Trophoblast cell (in vitro differentiated cells and primary cell): ENCODE measurements around the gene PDGFD.

Experiments used
- DNase-seq, 2 donors: peaks; one replicate each; pipeline ENCODE4 v3.0.0-alpha.2; 2016
- H2AFZ ChIP-seq: 2 replicates; pipeline ENCODE4 v1.6.1; 2013; ENCODE audit warnings: low read length, moderate library complexity, mild to moderate bottlenecking; ENCODE audit not compliant: insufficient read depth, poor library complexity
- H2AK5ac ChIP-seq: 2 replicates; pipeline ENCODE4 v1.6.1; 2013; ENCODE audit warnings: mild to moderate bottlenecking, low read length
- H2BK120ac ChIP-seq: 2 replicates; pipeline ENCODE4 v1.6.1; 2013; ENCODE audit warnings: low read length, mild to moderate bottlenecking, moderate library complexity; ENCODE audit not compliant: insufficient read depth, poor library complexity
- H2BK12ac ChIP-seq: 2 replicates; pipeline ENCODE4 v1.6.1; 2013; ENCODE audit warnings: mild to moderate bottlenecking, low read length, moderate library complexity
- H2BK5ac ChIP-seq: 2 replicates; pipeline ENCODE4 v1.6.1; 2013; ENCODE audit warnings: low read length, low read depth, moderate library complexity, mild to moderate bottlenecking; ENCODE audit not compliant: poor library complexity
- H3K14ac ChIP-seq: 2 replicates; pipeline ENCODE4 v1.6.1; 2013; ENCODE audit warnings: mild to moderate bottlenecking, low read length
- H3K18ac ChIP-seq: 2 replicates; pipeline ENCODE4 v1.6.1; 2013; ENCODE audit warnings: mild to moderate bottlenecking, low read length
- H3K23ac ChIP-seq: 2 replicates; pipeline ENCODE4 v1.6.1; 2013; ENCODE audit warnings: low read length
- H3K27ac ChIP-seq: 2 replicates; pipeline ENCODE4 v1.5.1; 2013; ENCODE audit warnings: low read depth, mild to moderate bottlenecking, inconsistent platforms, low read length, moderate library complexity
- H3K27me3 ChIP-seq: 2 replicates; pipeline ENCODE4 v1.6.1; 2013; ENCODE audit warnings: inconsistent platforms, mild to moderate bottlenecking, low read length, moderate library complexity; ENCODE audit not compliant: insufficient read depth
- H3K36me3 ChIP-seq, 2 experiments: 1 replicate in 1 of 2; 2 replicates in 1 of 2; pipeline ENCODE4 v1.6.1; 2013; ENCODE audit warnings: low read length in 2 of 2, mild to moderate bottlenecking in 2 of 2, moderate library complexity in 1 of 2; ENCODE audit not compliant: insufficient read depth in 2 of 2, control insufficient read depth in 1 of 2
- H3K4ac ChIP-seq: 2 replicates; pipeline ENCODE4 v1.6.1; 2013; ENCODE audit warnings: low read depth, mild to moderate bottlenecking, low read length, moderate library complexity
- H3K4me1 ChIP-seq, 2 experiments: 1 replicate in 1 of 2; 2 replicates in 1 of 2; pipeline ENCODE4 v1.6.1; 2013; ENCODE audit warnings: low read length in 2 of 2, mild to moderate bottlenecking in 2 of 2, moderate library complexity in 1 of 2; ENCODE audit not compliant: insufficient read depth in 2 of 2, control insufficient read depth in 1 of 2
- H3K4me2 ChIP-seq: 2 replicates; pipeline ENCODE4 v1.6.1; 2013; ENCODE audit warnings: inconsistent platforms, mild to moderate bottlenecking, low read length, moderate library complexity
- H3K4me3 ChIP-seq: 2 replicates; pipeline ENCODE4 v1.5.1; 2013; ENCODE audit warnings: mild to moderate bottlenecking, low read depth, low read length, inconsistent platforms
- H3K79me1 ChIP-seq: one replicate; pipeline ENCODE4 v1.6.1; 2013; ENCODE audit warnings: low read length
- H3K79me2 ChIP-seq: 2 replicates; pipeline ENCODE4 v1.6.1; 2013; ENCODE audit warnings: low read length, mild to moderate bottlenecking; ENCODE audit not compliant: control insufficient read depth, insufficient read depth, poor library complexity
- H3K9ac ChIP-seq: 2 replicates; pipeline ENCODE4 v1.6.1; 2013; ENCODE audit warnings: mild to moderate bottlenecking, low read length
- H3K9me3 ChIP-seq: 2 replicates; pipeline ENCODE4 v1.6.1; 2013; ENCODE audit warnings: low read depth, mild to moderate bottlenecking, control low read depth, inconsistent platforms, low read length; ENCODE audit not compliant: insufficient read depth
- H4K12ac ChIP-seq: 2 replicates; pipeline ENCODE4 v1.6.1; 2013; ENCODE audit warnings: low read depth, mild to moderate bottlenecking, low read length, moderate library complexity
- H4K8ac ChIP-seq: 2 replicates; pipeline ENCODE4 v1.6.1; 2013; ENCODE audit warnings: low read depth, mild to moderate bottlenecking, low read length, moderate library complexity
- H4K91ac ChIP-seq: one replicate; pipeline ENCODE4 v1.6.1; 2013; ENCODE audit warnings: low read depth, mild to moderate bottlenecking, low read length, moderate library complexity
- WGBS: extraction: QIAGEN DNeasy Blood & Tissue Kit; methylation state at CpG from one replicate; pipeline ENCODE4 v1.1.7; 2013; ENCODE audit warnings: missing lambda C conversion rate; ENCODE audit not compliant: insufficient read length, insufficient coverage; ENCODE audit errors: extremely low coverage; 5-methylcytosine and 5-hydroxymethylcytosine counted together

Gene PDGFD

GRCh38 chr11:104159356-104159755 is 4.6 kb downstream of the PDGFD start:
- Histone ChIP-seq H3K79me2 (no peaks in the 10 kb centered on the region), H3K14ac (no peak overlapping the region), H2AFZ (no peak overlapping the region), H3K27me3 (no peaks in the 10 kb centered on the region), H3K4ac (no peak overlapping the region), H2BK12ac (no peak overlapping the region), H3K36me3 (no peaks in the 10 kb centered on the region), H4K91ac (no peak overlapping the region), H2BK5ac (no peak overlapping the region), H3K4me2 (no peak overlapping the region), H4K8ac (no peak overlapping the region), H3K9me3 (no peaks in the 10 kb centered on the region), H4K12ac (no peak overlapping the region), H3K4me1 (peaks cover 0 to 3% of the 10 kb centered on the region in 2 experiments), H2BK120ac (no peak overlapping the region), H3K4me3 (no peak overlapping the region), H2AK5ac (no peak overlapping the region), H3K18ac (no peak overlapping the region), H3K9ac (no peak overlapping the region), H3K27ac (no peak overlapping the region), H3K23ac (no peak overlapping the region), H3K79me1 (no peaks in the 10 kb centered on the region)
- DNase-seq: no peak
- WGBS: no CpG with 5 or more reads among the region's 1 CpG

GRCh38 chr11:104155375-104155774 is 8.6 kb downstream of the PDGFD start:
- no peak for DNase-seq
- no peak overlapping the region for H2AFZ ChIP-seq
- no peak overlapping the region for H3K18ac ChIP-seq
- no CpG with 5 or more reads among the region's 1 CpG for WGBS
- H2BK120ac ChIP-seq: no peak overlapping the region
- H3K9ac ChIP-seq: no peak overlapping the region
- H3K4ac ChIP-seq: no peak overlapping the region
- H3K27me3 ChIP-seq: no peaks in the 10 kb centered on the region
- no peak overlapping the region for H2AK5ac ChIP-seq
- no peaks in the 10 kb centered on the region for H3K79me2 ChIP-seq
- no peaks in the 10 kb centered on the region for H3K36me3 ChIP-seq
- no peak overlapping the region for H3K4me3 ChIP-seq
- no peaks in the 10 kb centered on the region for H3K79me1 ChIP-seq
- no peak overlapping the region for H3K4me2 ChIP-seq
- no peak overlapping the region for H3K27ac ChIP-seq
- no peak overlapping the region for H4K12ac ChIP-seq
- H3K14ac ChIP-seq: no peak overlapping the region
- no peak overlapping the region for H2BK12ac ChIP-seq
- H3K9me3 ChIP-seq: no peaks in the 10 kb centered on the region
- H4K91ac ChIP-seq: no peak overlapping the region
- H3K23ac ChIP-seq: no peak overlapping the region
- no peak overlapping the region for H4K8ac ChIP-seq
- H3K4me1 ChIP-seq: no peaks in the 10 kb centered on the region
- H2BK5ac ChIP-seq: no peak overlapping the region

GRCh38 chr11:104154296-104154695 is 9.7 kb downstream of the PDGFD start:
- Histone ChIP-seq H3K4me1 (no peaks in the 10 kb centered on the region), H2BK120ac (no peak overlapping the region), H4K12ac (no peak overlapping the region), H3K9me3 (no peaks in the 10 kb centered on the region), H3K36me3 (no peaks in the 10 kb centered on the region), H3K79me1 (no peaks in the 10 kb centered on the region), H3K27me3 (no peaks in the 10 kb centered on the region), H3K4ac (no peak overlapping the region), H3K79me2 (no peaks in the 10 kb centered on the region), H3K14ac (no peak overlapping the region), H4K8ac (no peak overlapping the region), H3K9ac (no peak overlapping the region), H3K27ac (no peak overlapping the region), H2BK12ac (no peak overlapping the region), H4K91ac (no peak overlapping the region), H2AK5ac (no peak overlapping the region), H3K23ac (no peak overlapping the region), H3K4me3 (no peak overlapping the region), H3K4me2 (no peak overlapping the region), H2AFZ (no peak overlapping the region), H3K18ac (no peak overlapping the region), H2BK5ac (no peak overlapping the region)
- no CpG with 5 or more reads among the region's 7 CpGs for whole genome bisulfite sequencing
- no peak for DNase-seq

GRCh38 chr11:104152941-104153505 is 10.9 kb downstream of the PDGFD start:
- no peak overlapping the region for H2AK5ac ChIP-seq
- no peak overlapping the region for H3K4ac ChIP-seq
- no peak overlapping the region for H3K4me2 ChIP-seq
- H2BK12ac ChIP-seq: no peak overlapping the region
- H3K4me3 ChIP-seq: no peak overlapping the region
- no peaks in the 10 kb centered on the region for H3K36me3 ChIP-seq
- H2BK120ac ChIP-seq: no peak overlapping the region
- H2AFZ ChIP-seq: no peak overlapping the region
- H3K79me1 ChIP-seq: no peaks in the 10 kb centered on the region
- no peaks in the 10 kb centered on the region for H3K4me1 ChIP-seq
- H3K27ac ChIP-seq: no peak overlapping the region
- H3K27me3 ChIP-seq: no peaks in the 10 kb centered on the region
- H3K79me2 ChIP-seq: no peaks in the 10 kb centered on the region
- no peak overlapping the region for H3K18ac ChIP-seq
- DNase-seq: no peak
- no peak overlapping the region for H3K14ac ChIP-seq
- H4K12ac ChIP-seq: no peak overlapping the region
- no peaks in the 10 kb centered on the region for H3K9me3 ChIP-seq
- H3K9ac ChIP-seq: no peak overlapping the region
- H3K23ac ChIP-seq: no peak overlapping the region
- H4K91ac ChIP-seq: no peak overlapping the region
- H2BK5ac ChIP-seq: no peak overlapping the region
- no peak overlapping the region for H4K8ac ChIP-seq
